Activated CD8-positive, alpha-beta memory T cell treated with anti-CD3 and anti-CD28 coated beads, Interleukin-2, amount 10 ng/mL, durations not matched to agents 7 days and 5 days (primary cell): ENCODE data around the gene FRS2. TPM values are rescaled to one million over a fixed set of nuclear protein-coding genes. Genes with fewer than 3 reads are reported as not detected.

Source experiments
- ATAC-seq: fragments of 150-1000 bp; cut with Tn5 transposase; one replicate; pipeline ENCODE4 v1.10.0; 2021; ENCODE audit warnings: moderate library complexity
- CTCF ChIA-PET: fragments of 350-600 bp; sonication (Branson Sonifier 250); formaldehyde crosslinking; loops from one replicate; lab custom pipeline; 2021; ENCODE audit warnings: antibody characterized with exemption; lab: Charles Lee
- DNase-seq: peaks from one replicate; pipeline ENCODE4 v3.0.0-alpha.2; 2020
- H3K27ac Mint-ChIP-seq: one replicate; pipeline ENCODE4 v1.8.0; 2021; ENCODE audit warnings: mild to moderate bottlenecking, mixed read lengths
- H3K27me3 Mint-ChIP-seq: one replicate; pipeline ENCODE4 v1.8.0; 2021; ENCODE audit warnings: mixed read lengths
- H3K36me3 Mint-ChIP-seq: one replicate; pipeline ENCODE4 v1.8.0; 2021; ENCODE audit warnings: mild to moderate bottlenecking, mixed read lengths
- H3K4me1 Mint-ChIP-seq: one replicate; pipeline ENCODE4 v1.8.0; 2021; ENCODE audit warnings: mixed read lengths
- H3K4me3 Mint-ChIP-seq: one replicate; pipeline ENCODE4 v1.8.0; 2021; ENCODE audit warnings: mild to moderate bottlenecking, moderate library complexity, mixed read lengths
- H3K9me3 Mint-ChIP-seq: one replicate; pipeline ENCODE4 v1.8.0; 2022; ENCODE audit warnings: low read depth, mixed read lengths
- total RNA-seq, 2 experiments: library from RNA; stranded (reverse); gene quantifications; one replicate each; pipeline ENCODE4 v1.2.3, GENCODE V29; 2021

The FRS2 gene, protein sequence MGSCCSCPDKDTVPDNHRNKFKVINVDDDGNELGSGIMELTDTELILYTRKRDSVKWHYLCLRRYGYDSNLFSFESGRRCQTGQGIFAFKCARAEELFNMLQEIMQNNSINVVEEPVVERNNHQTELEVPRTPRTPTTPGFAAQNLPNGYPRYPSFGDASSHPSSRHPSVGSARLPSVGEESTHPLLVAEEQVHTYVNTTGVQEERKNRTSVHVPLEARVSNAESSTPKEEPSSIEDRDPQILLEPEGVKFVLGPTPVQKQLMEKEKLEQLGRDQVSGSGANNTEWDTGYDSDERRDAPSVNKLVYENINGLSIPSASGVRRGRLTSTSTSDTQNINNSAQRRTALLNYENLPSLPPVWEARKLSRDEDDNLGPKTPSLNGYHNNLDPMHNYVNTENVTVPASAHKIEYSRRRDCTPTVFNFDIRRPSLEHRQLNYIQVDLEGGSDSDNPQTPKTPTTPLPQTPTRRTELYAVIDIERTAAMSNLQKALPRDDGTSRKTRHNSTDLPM
- total RNA-seq: 10 to 100 TPM; 11.5 to 12.8 TPM

DNA sequence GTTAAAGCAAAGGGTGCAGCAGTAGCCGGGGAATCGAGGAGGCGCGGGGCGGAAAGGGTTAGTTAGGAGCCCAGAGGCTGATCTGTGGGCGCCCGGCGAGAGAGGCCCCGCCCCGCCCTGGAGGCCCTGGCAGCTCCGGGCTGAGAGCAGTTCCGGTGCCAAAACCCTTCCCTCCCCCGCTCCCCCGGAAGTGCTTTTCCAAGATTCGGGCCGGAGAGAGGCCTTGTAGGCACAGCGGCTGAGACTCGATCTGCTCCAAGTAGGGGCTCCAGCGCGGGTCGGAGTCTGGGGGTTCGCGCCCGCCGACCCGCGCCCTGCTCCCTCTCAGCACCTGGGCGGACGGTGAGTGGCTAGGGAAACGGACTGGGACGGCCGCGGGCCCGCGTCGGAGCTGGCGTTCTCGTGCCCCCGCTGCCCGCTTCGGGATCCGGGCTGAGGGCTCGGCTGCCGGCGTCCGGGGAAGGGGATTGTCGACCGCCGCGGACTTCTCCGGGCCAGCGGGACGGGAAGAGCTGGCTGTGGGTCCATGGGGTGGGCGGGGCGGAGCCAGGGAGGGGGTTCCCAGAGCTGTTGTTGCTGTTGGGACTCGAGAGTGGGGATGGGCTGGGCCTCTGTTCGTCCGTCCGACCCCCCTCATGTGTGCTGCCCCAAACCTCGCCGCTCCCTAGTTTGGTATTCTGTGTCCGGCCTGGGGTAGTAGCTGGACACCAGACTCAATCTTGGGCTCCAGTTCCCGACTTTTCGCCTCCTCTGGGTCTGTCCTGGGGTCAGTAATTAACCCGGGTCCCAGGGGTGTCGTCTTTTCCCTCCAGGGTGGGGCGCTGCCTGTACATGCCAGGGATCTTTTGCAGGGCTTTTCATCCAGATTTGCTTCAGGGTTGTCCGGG, at the start of gene FRS2:
FRS2 (plus strand) TSS at position 200 of the 887 bp plus-strand sequence. CDS start 98,643 bp downstream, outside the sequence.
- Mint-ChIP-seq H3K36me3 (peaks cover 3% of the 10 kb centered on the region), H3K4me1 (peaks cover 33% of the 10 kb centered on the region), H3K27ac (peak within 1 kb of the TSS; percentile 99), H3K27me3 (no peaks in the 10 kb centered on the region), H3K9me3 (no peaks in the 10 kb centered on the region), H3K4me3 (peak within 1 kb of the TSS; percentile 93)
- ATAC-seq: peak; percentile 99
- DNase-seq: peak; percentile 92
- CTCF ChIA-PET: interaction anchor here (1.0 to 1.3 kb wide), 4 partner anchors 14 to 113 kb away, joined by 3 read pairs; no protein-coding TSS in a partner anchor

DNA sequence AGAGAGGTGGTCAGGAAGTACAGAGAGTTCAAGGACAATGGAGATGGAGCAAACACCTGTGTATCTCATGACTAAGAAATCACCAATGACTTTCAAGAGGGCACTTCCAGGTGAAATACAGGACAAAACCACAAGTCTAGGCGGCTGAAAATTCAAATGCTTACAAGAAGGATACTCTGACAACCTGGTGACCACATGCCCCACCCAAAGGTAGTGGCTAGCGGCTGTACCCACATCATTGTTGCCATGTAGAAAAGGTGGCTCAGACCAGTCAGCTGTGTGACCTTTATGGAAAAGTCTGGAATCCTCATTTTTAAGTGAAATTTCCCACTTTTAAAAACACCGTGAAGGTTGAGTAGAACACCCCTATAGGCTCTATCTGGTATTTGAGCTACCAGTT, 48.6 kb upstream of the FRS2 start:
- DNase-seq: no peak
- H3K4me1 Mint-ChIP-seq: peaks cover 7% of the 10 kb centered on the region
- CTCF ChIA-PET: no interaction called here
- H3K27me3 Mint-ChIP-seq: no peaks in the 10 kb centered on the region
- H3K4me3 Mint-ChIP-seq: no peak overlapping the region
- H3K9me3 Mint-ChIP-seq: no peaks in the 10 kb centered on the region
- no peak for ATAC-seq
- H3K36me3 Mint-ChIP-seq: peaks cover 2% of the 10 kb centered on the region
- no peak overlapping the region for H3K27ac Mint-ChIP-seq

DNA sequence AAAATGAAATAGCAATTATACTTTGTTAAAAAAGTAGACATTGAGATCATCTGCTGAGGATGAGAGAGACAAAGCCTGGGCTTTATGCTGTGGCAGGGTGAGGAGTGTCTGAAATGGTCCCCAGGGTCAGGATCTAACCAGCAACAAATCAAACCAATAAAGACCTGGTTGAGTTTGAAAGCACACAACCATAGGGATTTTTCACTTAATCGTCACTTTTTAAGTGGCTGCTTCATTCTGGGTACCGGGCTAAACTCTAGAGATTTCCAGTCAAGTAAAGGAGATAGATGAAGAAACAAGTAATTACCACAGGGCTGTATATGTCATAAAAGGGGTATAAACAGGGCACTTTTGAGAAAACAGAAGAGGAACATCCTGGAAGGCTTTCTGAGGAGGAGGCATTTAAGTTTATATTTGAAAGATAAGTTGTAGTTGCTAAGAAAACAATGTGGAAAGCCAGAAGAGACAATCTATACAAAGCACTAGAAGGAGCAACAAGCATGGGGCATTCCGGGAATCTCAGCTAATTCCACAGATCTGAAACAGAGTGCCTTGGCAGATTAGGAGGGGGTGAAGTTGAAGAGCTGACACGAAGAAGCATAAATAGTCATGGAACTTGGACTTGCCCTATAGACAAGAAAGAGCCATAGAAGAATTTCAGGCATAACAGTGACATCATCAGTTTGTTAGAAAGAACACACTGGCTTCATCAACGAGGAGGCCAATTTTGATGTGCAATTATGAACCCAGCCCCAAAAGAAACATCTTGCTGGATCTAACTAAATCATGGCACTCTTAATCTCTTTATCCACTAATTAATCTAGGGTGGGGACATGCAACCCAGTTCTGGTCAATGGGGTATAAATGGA, 46.9 kb upstream of the FRS2 start:
- Mint-ChIP-seq H3K4me3 (no peak overlapping the region), H3K9me3 (no peaks in the 10 kb centered on the region), H3K36me3 (peaks cover 2% of the 10 kb centered on the region), H3K4me1 (peaks cover 7% of the 10 kb centered on the region), H3K27me3 (no peaks in the 10 kb centered on the region), H3K27ac (no peak overlapping the region)
- DNase-seq (no peak), ATAC-seq (no peak)
- CTCF ChIA-PET: no interaction called here

DNA sequence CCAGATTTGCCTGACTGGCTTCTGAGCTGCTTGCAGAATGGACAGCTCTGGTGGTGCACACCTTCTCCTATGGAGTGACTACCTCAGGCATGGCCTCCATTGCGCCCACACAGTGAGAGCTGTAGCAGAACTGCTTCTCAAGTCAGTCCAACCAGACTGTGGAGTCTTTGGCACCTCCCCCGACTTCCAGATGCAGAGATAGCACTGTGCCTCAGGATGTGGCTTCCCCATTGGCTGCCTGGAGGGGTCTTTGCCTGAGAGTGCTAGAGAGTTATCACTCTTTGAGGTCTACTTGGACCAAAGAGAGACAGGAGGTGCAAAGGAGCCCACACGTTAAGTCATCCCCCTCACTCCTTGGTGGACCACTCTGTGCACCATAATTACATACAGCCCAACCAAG, 44.8 kb upstream of the FRS2 start:
- Mint-ChIP-seq H3K4me1 (peaks cover 7% of the 10 kb centered on the region), H3K27me3 (no peaks in the 10 kb centered on the region), H3K36me3 (no peaks in the 10 kb centered on the region), H3K9me3 (no peaks in the 10 kb centered on the region), H3K4me3 (no peak overlapping the region), H3K27ac (no peak overlapping the region)
- ATAC-seq (no peak), DNase-seq (peak; percentile 41)
- CTCF ChIA-PET: no interaction called here

DNA sequence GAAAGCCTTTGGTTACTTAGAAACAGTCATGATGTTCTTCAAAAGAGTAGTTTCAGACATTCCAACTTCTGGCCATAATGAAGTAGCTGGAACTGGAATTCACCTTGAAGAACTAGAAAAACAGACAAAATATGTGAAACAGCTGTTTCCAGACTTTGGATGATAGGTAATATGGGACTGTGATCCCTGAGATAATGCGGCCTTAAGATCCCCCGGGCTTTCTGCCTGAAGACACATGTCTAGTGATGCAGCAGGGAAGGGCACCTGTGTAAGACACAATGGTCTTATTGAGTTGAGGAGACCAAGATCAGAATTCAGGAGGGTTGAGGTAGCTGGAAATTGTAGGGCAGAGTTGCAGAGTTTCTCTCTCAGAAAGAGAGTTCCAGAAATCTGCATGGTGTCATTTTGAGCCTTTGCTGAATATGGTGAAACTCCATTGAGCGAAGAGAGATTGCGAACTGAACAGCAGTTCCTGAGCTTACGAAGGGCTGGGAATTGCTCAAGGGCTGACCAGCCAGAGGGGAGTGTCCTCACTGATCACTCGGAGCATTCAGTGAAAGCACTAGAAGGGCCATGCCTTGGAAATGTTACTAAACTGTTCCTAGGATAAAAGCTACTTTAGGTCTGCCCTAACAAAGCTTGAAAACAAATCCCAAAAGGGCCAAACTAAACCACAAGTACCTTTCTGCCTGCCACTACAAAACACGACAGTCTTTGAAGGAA, 41.7 kb upstream of the FRS2 start:
- ATAC-seq (no peak), DNase-seq (no peak)
- Mint-ChIP-seq H3K9me3 (no peaks in the 10 kb centered on the region), H3K4me3 (no peak overlapping the region), H3K27me3 (no peaks in the 10 kb centered on the region), H3K36me3 (no peaks in the 10 kb centered on the region), H3K4me1 (peaks cover 7% of the 10 kb centered on the region), H3K27ac (no peak overlapping the region)
- CTCF ChIA-PET: no interaction called here

DNA sequence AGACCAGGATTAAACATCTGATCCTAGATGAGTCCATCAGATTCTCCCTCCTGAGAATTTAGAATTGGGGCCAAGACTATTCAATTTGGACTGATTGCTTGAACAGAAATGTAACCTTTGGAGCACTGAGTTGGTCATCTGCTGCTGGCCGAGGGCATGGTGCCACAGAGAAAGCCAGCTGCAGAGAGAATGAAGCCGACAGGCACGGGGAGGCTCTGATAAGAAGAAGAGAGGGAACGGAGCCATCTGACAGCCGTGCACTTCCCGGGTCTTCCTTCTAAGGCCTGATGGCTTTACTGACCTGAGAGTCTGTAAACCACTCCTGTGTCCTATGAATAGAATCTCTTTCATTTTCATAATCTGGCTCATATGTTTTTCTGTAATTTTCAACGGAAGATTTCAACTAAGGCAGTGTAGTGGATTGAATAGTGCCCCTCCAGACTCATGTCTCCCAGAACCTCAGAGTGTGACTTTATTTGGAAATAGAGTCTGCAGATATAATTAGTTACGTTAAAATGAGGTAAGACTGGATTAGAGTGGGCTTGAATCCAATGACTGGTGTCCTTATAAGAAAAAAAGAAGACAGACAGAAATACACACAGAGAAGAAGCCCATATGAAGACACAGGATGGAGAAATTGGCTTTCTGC, 39.1 kb upstream of the FRS2 start:
- CTCF ChIA-PET: no interaction called here
- H3K27me3 Mint-ChIP-seq: no peaks in the 10 kb centered on the region
- DNase-seq (no peak), ATAC-seq (no peak)
- no peaks in the 10 kb centered on the region for H3K9me3 Mint-ChIP-seq
- H3K36me3 Mint-ChIP-seq: no peaks in the 10 kb centered on the region
- H3K4me3 Mint-ChIP-seq: no peak overlapping the region
- no peaks in the 10 kb centered on the region for H3K4me1 Mint-ChIP-seq
- H3K27ac Mint-ChIP-seq: no peak overlapping the region

DNA sequence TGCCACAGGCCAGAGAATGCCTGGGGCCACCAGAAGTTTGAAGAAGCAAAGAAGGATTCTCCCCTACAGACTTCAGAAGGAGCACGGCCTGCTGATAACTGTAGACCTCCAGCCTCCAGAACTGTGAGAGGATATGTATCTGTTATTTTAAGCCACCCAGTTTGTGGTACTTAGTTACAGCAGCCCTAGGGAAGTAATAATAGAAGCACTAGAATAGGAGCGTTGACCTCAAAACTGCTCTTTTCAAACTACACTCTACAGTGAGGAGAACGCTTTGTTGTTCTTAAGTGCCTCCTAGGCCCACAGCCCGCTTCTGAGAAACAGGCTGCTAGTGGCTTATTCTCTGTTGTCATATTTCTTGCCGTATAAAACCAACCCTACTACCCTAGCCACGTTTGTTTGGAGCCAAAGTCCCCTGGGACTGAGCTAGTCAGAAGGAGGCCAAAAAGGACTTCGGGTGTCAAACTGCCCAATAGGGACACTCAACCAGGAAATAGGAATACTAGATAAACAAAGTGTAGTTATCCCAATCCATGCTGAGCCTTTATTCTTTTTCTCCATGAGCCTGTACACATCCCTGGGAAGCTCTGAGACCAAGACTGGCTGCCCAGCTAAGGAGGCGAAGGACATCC, 38.5 kb upstream of the FRS2 start:
- DNase-seq (no peak), ATAC-seq (no peak)
- no peaks in the 10 kb centered on the region for H3K9me3 Mint-ChIP-seq
- H3K4me3 Mint-ChIP-seq: no peak overlapping the region
- no peaks in the 10 kb centered on the region for H3K36me3 Mint-ChIP-seq
- no peaks in the 10 kb centered on the region for H3K4me1 Mint-ChIP-seq
- H3K27me3 Mint-ChIP-seq: no peaks in the 10 kb centered on the region
- no peak overlapping the region for H3K27ac Mint-ChIP-seq
- CTCF ChIA-PET: no interaction called here

DNA sequence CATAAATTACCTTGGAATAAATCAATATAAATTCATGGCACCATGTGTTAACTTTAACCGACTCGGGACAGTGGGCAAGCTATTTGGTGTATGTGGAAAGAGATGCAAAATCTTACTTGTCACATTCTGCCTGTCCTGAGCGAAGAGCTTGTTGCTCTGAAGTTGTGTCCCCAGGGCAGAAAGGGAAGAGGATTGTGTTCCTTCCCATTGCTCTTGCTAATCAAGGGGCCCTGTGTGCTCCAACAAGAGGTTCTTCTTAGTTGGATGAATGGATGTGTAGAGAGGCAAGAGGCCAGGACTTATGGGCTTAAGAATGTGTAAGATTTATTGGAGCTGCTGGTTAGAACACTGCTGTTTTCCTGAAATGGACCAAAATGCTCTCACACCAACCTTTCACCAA, 36.5 kb upstream of the FRS2 start:
- ATAC-seq: no peak

DNA sequence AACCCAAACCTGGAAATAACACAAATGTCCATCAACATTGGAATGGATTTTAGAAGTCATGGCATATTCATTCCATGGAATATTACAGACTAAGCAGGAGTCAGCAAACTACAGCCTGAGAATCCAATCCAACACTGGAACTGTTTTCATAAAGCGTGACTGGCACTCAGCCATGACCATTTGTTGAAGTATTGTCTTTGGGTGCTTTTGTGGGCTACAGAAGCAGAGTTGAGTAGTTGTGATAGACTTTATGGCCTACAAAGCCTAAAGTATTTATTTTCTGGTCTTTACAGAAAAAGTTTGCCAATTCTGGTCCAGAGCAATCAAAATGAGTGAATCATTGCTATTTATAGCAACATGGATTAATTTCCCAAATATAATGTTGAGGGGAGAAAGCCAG, 34.5 kb upstream of the FRS2 start:
- Mint-ChIP-seq H3K9me3 (no peaks in the 10 kb centered on the region), H3K27me3 (no peaks in the 10 kb centered on the region), H3K27ac (no peak overlapping the region), H3K4me3 (no peak overlapping the region), H3K36me3 (no peaks in the 10 kb centered on the region), H3K4me1 (no peaks in the 10 kb centered on the region)
- CTCF ChIA-PET: no interaction called here
- no peak for DNase-seq
- ATAC-seq: no peak

More for the DNA sequence above, 36.5 kb upstream of the FRS2 start:
- no peak for DNase-seq
- Mint-ChIP-seq H3K4me1 (no peaks in the 10 kb centered on the region), H3K27ac (no peak overlapping the region), H3K4me3 (no peak overlapping the region), H3K27me3 (no peaks in the 10 kb centered on the region), H3K9me3 (no peaks in the 10 kb centered on the region), H3K36me3 (no peaks in the 10 kb centered on the region)
- CTCF ChIA-PET: no interaction called here

DNA sequence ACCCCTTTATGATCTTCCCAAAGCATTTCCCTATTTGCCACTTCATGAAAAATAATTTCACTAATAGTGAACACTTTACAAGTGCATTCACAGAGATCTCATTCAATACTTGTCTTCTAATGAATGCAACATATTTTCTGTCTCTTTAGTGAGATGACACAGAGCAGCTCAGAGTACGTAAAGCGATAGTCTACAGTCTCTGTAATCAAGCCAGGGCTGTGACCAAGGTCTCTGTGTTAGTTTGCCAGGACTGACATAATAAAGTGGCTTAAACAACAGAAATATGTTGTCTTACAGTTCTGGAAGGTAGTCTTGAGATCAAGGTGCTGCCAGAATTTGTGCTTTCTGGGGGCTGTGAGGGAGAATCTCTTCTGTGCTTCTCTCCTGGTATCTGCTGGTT, 33.1 kb upstream of the FRS2 start:
- DNase-seq (no peak), ATAC-seq (no peak)
- no peak overlapping the region for H3K27ac Mint-ChIP-seq
- no peaks in the 10 kb centered on the region for H3K36me3 Mint-ChIP-seq
- no peaks in the 10 kb centered on the region for H3K4me1 Mint-ChIP-seq
- H3K9me3 Mint-ChIP-seq: no peaks in the 10 kb centered on the region
- no peaks in the 10 kb centered on the region for H3K27me3 Mint-ChIP-seq
- CTCF ChIA-PET: no interaction called here
- H3K4me3 Mint-ChIP-seq: no peak overlapping the region

DNA sequence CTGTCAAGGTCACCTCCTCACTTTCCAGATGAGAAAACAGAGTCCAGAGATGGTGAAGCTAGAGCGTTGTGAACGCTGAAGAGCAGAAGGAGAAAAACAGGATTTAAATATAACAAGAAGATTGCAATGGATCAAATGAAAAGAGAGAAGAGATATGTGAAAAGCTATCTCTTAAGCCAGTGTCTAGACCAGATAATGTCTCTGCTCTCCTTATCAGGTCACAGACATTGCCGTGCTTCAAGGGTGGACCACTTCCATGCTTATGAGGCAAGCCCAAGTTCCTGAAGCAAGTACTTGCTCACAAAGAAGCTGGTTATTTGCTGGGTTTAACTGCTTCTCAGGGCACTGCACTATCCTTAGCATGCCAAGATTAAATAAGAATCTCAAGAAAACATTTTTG, 31.6 kb upstream of the FRS2 start:
- no peak overlapping the region for H3K27ac Mint-ChIP-seq
- H3K27me3 Mint-ChIP-seq: no peaks in the 10 kb centered on the region
- no peak for DNase-seq
- CTCF ChIA-PET: no interaction called here
- ATAC-seq: no peak
- H3K4me1 Mint-ChIP-seq: no peaks in the 10 kb centered on the region
- H3K36me3 Mint-ChIP-seq: no peaks in the 10 kb centered on the region
- no peaks in the 10 kb centered on the region for H3K9me3 Mint-ChIP-seq
- H3K4me3 Mint-ChIP-seq: no peak overlapping the region

DNA sequence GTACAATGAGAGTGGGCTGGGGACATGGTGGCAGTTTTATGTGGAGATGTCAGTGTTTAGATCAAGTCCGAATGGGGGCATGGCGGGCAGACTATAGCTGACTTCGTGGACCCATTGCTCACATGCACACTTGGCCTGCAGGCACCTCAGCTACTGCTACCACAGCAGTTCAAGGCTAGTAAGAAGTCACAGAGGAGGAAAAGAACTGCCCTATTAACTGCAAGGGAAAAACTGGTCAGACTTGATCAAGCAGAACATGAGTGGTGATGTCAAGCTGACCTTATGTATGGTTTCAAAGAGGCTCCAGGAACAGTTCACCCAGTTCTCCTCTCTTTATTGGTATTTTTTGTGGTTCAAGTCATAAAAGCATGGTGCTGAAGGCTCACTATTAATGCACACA, 30.2 kb upstream of the FRS2 start:
- Mint-ChIP-seq H3K4me3 (no peak overlapping the region), H3K4me1 (no peaks in the 10 kb centered on the region), H3K27me3 (no peaks in the 10 kb centered on the region), H3K36me3 (no peaks in the 10 kb centered on the region), H3K27ac (no peak overlapping the region), H3K9me3 (no peaks in the 10 kb centered on the region)
- ATAC-seq: no peak
- no peak for DNase-seq
- CTCF ChIA-PET: no interaction called here
